K562 (cell line): Measurements from ENCODE around the gene MCEMP1. TPM values are rescaled to one million over a fixed set of nuclear protein-coding genes. Genes with fewer than 3 reads are reported as not detected.

Experiments
- ADNP ChIP-seq: fragments of 200-800 bp; sonication (Bioruptor generic); IDR thresholded peaks from 2 replicates; pipeline ENCODE4 v1.6.1; 2016; ENCODE audit warnings: missing genetic modification characterization, missing compliant biosample characterization
- CBX2 ChIP-seq: fragments of 200-600 bp; sonication (generic); IDR thresholded peaks from one replicate; pipeline ENCODE4 v1.6.1; 2012; ENCODE audit warnings: mild to moderate bottlenecking, low read length, inconsistent platforms; ENCODE audit not compliant: insufficient read depth, poor library complexity, severe bottlenecking
- CREM ChIP-seq: IDR thresholded peaks from 2 replicates; pipeline ENCODE4 v1.6.1; 2014; ENCODE audit warnings: antibody characterized with exemption, low read depth
- EP300 ChIP-seq: IDR thresholded peaks from 2 replicates; pipeline ENCODE4 v1.6.1; 2012; ENCODE audit warnings: low read length, improper control_type of control experiment
- GTF2E2 ChIP-seq: fragments of 200-800 bp; sonication (Bioruptor generic); IDR thresholded peaks from 2 replicates; pipeline ENCODE4 v1.6.1; 2016; ENCODE audit warnings: missing genetic modification characterization, missing compliant biosample characterization
- HMG20A ChIP-seq: fragments of 450-650 bp; formaldehyde crosslinking; conservative IDR thresholded peaks from 2 replicates; pipeline ENCODE4 v1.4.0; 2020; ENCODE audit warnings: mild to moderate bottlenecking, mixed read lengths
- PRPF4 ChIP-seq: fragments of 200-400 bp; formaldehyde crosslinking; IDR thresholded peaks from one replicate; pipeline ENCODE4 v1.6.1; 2017; ENCODE audit warnings: low read length, low read depth, mild to moderate bottlenecking; ENCODE audit not compliant: insufficient read depth, poor library complexity, severe bottlenecking
- RBFOX2 ChIP-seq: fragments of 200-400 bp; formaldehyde crosslinking; IDR thresholded peaks from 2 replicates; pipeline ENCODE4 v1.6.1; 2017; ENCODE audit warnings: low read depth, mild to moderate bottlenecking, low read length, moderate library complexity
- REST ChIP-seq, 2 experiments: fragments of 450-650 bp; formaldehyde crosslinking in 1 of 2; IDR thresholded peaks; 2 replicates each; pipeline versions ENCODE4 v1.4.0 to v1.6.1; 2014 to 2020; ENCODE audit warnings: mild to moderate bottlenecking in 2 of 2, borderline replicate concordance in 1 of 2, low read depth in 1 of 2
- RHOXF2B ChIP-seq: fragments of 250-450 bp; sonication (Bioruptor Pico); conservative IDR thresholded peaks from 2 replicates; pipeline ENCODE4 v1.5.1; 2021
- SIN3B ChIP-seq: fragments of 450-650 bp; IDR thresholded peaks from 2 replicates; pipeline ENCODE4 v1.6.1; 2017; ENCODE audit warnings: low read depth, mild to moderate bottlenecking, moderate library complexity
- TAF15 ChIP-seq: fragments of 200-400 bp; formaldehyde crosslinking; IDR thresholded peaks from 2 replicates; pipeline ENCODE4 v1.6.1; 2017; ENCODE audit warnings: mild to moderate bottlenecking, low read depth, low read length, moderate library complexity
- U2AF2 ChIP-seq: fragments of 200-400 bp; formaldehyde crosslinking; optimal IDR thresholded peaks from 2 replicates; pipeline ENCODE3; 2017; ENCODE audit warnings: low read depth, mild to moderate bottlenecking, low read length
- ZKSCAN1 ChIP-seq: fragments of 150-350 bp; IDR thresholded peaks from 2 replicates; pipeline ENCODE4 v1.6.1; 2016; ENCODE audit warnings: low read depth, low read length
- ZNF197 ChIP-seq: fragments of 200-800 bp; sonication (Bioruptor generic); IDR thresholded peaks from 2 replicates; pipeline ENCODE4 v1.6.1; 2016; ENCODE audit warnings: low read depth, missing genetic modification characterization, missing compliant biosample characterization
- ZNF263 ChIP-seq: sonication (generic); formaldehyde crosslinking; IDR thresholded peaks from 2 replicates; pipeline ENCODE4 v1.8.0; 2022; ENCODE audit warnings: mild to moderate bottlenecking, missing genetic modification reagents, borderline replicate concordance
- ZNF384 ChIP-seq: IDR thresholded peaks from 2 replicates; pipeline ENCODE4 v1.6.1; 2012; ENCODE audit warnings: low read depth, low read length, improper control_type of control experiment
- ZNF589 ChIP-seq: fragments of 200-800 bp; sonication (Bioruptor generic); IDR thresholded peaks from 2 replicates; pipeline ENCODE4 v1.6.1; 2016; ENCODE audit warnings: low read depth, missing genetic modification characterization, missing compliant biosample characterization
- ZNF77 ChIP-seq: fragments of 250-450 bp; sonication (Bioruptor Pico); IDR thresholded peaks from 2 replicates; pipeline ENCODE4 v1.5.0; 2020
- polyA plus RNA-seq, 8 experiments: library from polyadenylated mRNA; depleted of rRNA in 4 of 8; stranded (reverse) in 5 of 8; unstranded in 3 of 8; fragments of >200 nt; fragmentation: Nextera tagmentation in 2 of 8; fragmentation: Illumina TruSeq in 1 of 8; extraction: Ambion mirVana in 2 of 8; extraction: Trizol in 1 of 8; gene quantifications; 2 replicates each; pipeline versions ENCODE4 v1.2.1 to v1.2.3, GENCODE V29; 2011 to 2014; ENCODE audit warnings: inconsistent platforms in 1 of 8, missing spikeins in 1 of 8
- total RNA-seq, 7 experiments: library from RNA; depleted of rRNA in 6 of 7; stranded (reverse); fragments of >200 nt in 6 of 7; fragmentation: Illumina TruSeq in 2 of 7; extraction: Trizol in 2 of 7; gene quantifications; 2 replicates each; pipeline versions ENCODE4 v1.2.1 to v1.2.3, GENCODE V29; 2011 to 2021; ENCODE audit warnings: low replicate concordance in 1 of 7
- TF ChIP-seq, protein P1 (sequence below): fragments of 450-650 bp; formaldehyde crosslinking; IDR thresholded peaks from 2 replicates; pipeline ENCODE4 v1.4.0; 2020; ENCODE audit warnings: mild to moderate bottlenecking, mixed read lengths

MCEMP1 gene
- total and polyA plus RNA-seq, 9 of the 15 experiments (the other 6 are each of a cell fraction or from before 2014, with no cell fraction given): 0.11 to 1.8 (median 0.51) TPM

DNA sequence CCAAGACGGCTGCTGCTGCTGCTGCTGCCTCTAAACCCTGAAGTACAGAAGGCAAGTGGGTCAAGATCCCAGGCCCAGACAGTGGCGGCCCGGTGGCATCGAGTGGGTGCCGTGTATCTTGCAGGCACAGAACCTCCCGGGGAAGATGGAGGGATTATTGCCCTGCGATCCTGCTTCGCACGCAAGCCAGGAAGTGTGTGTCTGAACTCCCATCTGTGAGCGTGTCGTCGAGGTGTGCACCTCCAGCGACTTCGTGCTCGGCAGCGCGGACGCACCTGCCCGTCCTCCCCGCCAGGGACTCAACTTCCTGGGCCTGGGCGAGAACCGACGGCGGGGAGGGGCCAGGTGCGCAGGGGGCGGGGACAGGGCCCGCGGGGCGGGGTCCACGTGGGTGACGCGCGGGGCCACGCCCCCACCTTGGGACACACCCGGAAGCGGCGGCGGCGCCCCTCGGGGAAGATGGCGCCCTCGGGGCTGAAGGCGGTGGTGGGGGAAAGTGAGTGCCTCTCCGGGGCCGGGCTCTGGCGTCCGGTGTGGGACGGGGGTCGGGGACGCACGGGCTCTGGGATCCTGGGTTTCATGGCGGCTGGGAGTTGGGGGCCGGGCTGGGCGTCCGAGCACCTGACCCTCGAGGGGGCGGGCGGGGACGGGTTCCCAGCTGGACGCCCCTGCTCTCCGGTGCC, 40.1 kb upstream of the MCEMP1 start, which contains the start of gene STXBP2 (continued):
- TF ChIP-seq REST (IDR thresholded peaks at IDR 0.05; ENCODE audit: borderline replicate concordance): no peak
- no peak for TF ChIP-seq REST (CRISPR knock-in tag; IDR thresholded peaks at IDR 0.05; ENCODE audit: low read depth)
- no peak for TF ChIP-seq PRPF4
- TF ChIP-seq ZNF589 (CRISPR knock-in tag): no peak
- TF ChIP-seq ZNF197 (CRISPR knock-in tag): no peak
- TF ChIP-seq TAF15: no peak
- no peak for TF ChIP-seq ZKSCAN1
- no peak for TF ChIP-seq ZNF384
- TF ChIP-seq ZNF263 (CRISPR knock-in tag): peak; percentile 65; the same call in 1 of the 2 replicates
- TF ChIP-seq, protein P1, sequence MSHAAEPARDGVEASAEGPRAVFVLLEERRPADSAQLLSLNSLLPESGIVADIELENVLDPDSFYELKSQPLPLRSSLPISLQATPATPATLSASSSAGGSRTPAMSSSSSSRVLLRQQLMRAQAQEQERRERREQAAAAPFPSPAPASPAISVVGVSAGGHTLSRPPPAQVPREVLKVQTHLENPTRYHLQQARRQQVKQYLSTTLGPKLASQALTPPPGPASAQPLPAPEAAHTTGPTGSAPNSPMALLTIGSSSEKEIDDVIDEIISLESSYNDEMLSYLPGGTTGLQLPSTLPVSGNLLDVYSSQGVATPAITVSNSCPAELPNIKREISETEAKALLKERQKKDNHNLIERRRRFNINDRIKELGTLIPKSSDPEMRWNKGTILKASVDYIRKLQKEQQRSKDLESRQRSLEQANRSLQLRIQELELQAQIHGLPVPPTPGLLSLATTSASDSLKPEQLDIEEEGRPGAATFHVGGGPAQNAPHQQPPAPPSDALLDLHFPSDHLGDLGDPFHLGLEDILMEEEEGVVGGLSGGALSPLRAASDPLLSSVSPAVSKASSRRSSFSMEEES (CRISPR knock-in tag): no peak
- TF ChIP-seq HMG20A: no peak
- TF ChIP-seq ZNF77: no peak
- no peak for TF ChIP-seq CBX2
- TF ChIP-seq GTF2E2 (tag): 0 out of 2 replicates have a peak, but pooled peaks have one; percentile 83
- TF ChIP-seq CREM: peak; percentile 77
- TF ChIP-seq ADNP (tag): no peak
- TF ChIP-seq SIN3B: no peak; the same call in 1 of the 2 replicates
- TF ChIP-seq RHOXF2B (CRISPR knock-in tag): no peak
- no peak for TF ChIP-seq U2AF2
- TF ChIP-seq EP300: no peak
- peak; percentile 78 for TF ChIP-seq RBFOX2
